Keratinocyte (primary cell): ENCODE data around the gene KIAA0408. TPM values are rescaled to one million over a fixed set of nuclear protein-coding genes. Genes with fewer than 3 reads are reported as not detected.

ENCODE experiments used
- DNase-seq: peaks from one replicate; pipeline ENCODE4 v3.0.0-alpha.2; 2011; ENCODE audit warnings: low read depth, missing footprints, low spot score
- FAIRE-seq: peaks from 2 replicates; lab custom pipeline; 2011; peaks lifted over from hg19 to GRCh38; lab: Jason Lieb, UNC
- H2AFZ ChIP-seq: 2 replicates; pipeline ENCODE4 v1.6.0; 2012; ENCODE audit warnings: low read length, control low read depth, inconsistent platforms; ENCODE audit not compliant: control insufficient read depth
- H3K27ac ChIP-seq: 2 replicates; pipeline ENCODE4 v1.5.1; 2011; ENCODE audit warnings: low read length; ENCODE audit not compliant: control insufficient read depth, insufficient read depth
- H3K27me3 ChIP-seq: 3 replicates; pipeline ENCODE4 v1.6.0; 2011; ENCODE audit warnings: low read length; ENCODE audit not compliant: control insufficient read depth, insufficient read depth; ENCODE audit errors: extremely low read depth
- H3K36me3 ChIP-seq, 2 experiments: 2 replicates in 1 of 2; 3 replicates in 1 of 2; pipeline ENCODE4 v1.5.1; 2011; ENCODE audit warnings: low read length in 2 of 2, mild to moderate bottlenecking in 1 of 2; ENCODE audit not compliant: control insufficient read depth in 2 of 2, insufficient read depth in 2 of 2; ENCODE audit errors: extremely low read depth in 1 of 2
- H3K4me1 ChIP-seq: 3 replicates; pipeline ENCODE4 v1.5.1; 2011; ENCODE audit warnings: low read length; ENCODE audit not compliant: control insufficient read depth, insufficient read depth; ENCODE audit errors: extremely low read depth
- H3K4me2 ChIP-seq: 3 replicates; pipeline ENCODE4 v1.6.0; 2011; ENCODE audit warnings: low read depth, low read length; ENCODE audit not compliant: control insufficient read depth, insufficient read depth; ENCODE audit errors: extremely low read depth
- H3K4me3 ChIP-seq, 3 experiments: fragments of 200-600 bp in 1 of 3; sonication (generic) in 1 of 3; 2 replicates in 2 of 3; 3 replicates in 1 of 3; pipeline ENCODE4 v1.5.1; 2011 to 2016; ENCODE audit warnings: low read length in 3 of 3, mild to moderate bottlenecking in 3 of 3, control low read depth in 2 of 3, inconsistent platforms in 1 of 3, low read depth in 1 of 3, mixed read lengths in 1 of 3, mixed run types in 1 of 3, moderate library complexity in 1 of 3; ENCODE audit not compliant: control insufficient read depth in 2 of 3, insufficient read depth in 2 of 3; ENCODE audit errors: extremely low read depth in 1 of 3
- H3K79me2 ChIP-seq: 2 replicates; pipeline ENCODE4 v1.6.0; 2012; ENCODE audit warnings: low read length; ENCODE audit not compliant: control insufficient read depth, insufficient read depth
- H3K9ac ChIP-seq: 3 replicates; pipeline ENCODE4 v1.6.0; 2011; ENCODE audit warnings: low read length; ENCODE audit not compliant: control insufficient read depth, insufficient read depth; ENCODE audit errors: extremely low read depth
- H3K9me1 ChIP-seq: 3 replicates; pipeline ENCODE4 v1.6.0; 2011; ENCODE audit warnings: low read length; ENCODE audit not compliant: control insufficient read depth, insufficient read depth; ENCODE audit errors: extremely low read depth
- H3K9me3 ChIP-seq: 2 replicates; pipeline ENCODE4 v1.5.1; 2012; ENCODE audit warnings: low read depth, low read length; ENCODE audit not compliant: control insufficient read depth
- H4K20me1 ChIP-seq: 3 replicates; pipeline ENCODE4 v1.6.0; 2011; ENCODE audit warnings: low read length; ENCODE audit not compliant: control insufficient read depth, insufficient read depth; ENCODE audit errors: extremely low read depth
- EZH2 ChIP-seq: IDR thresholded peaks from one replicate; pipeline ENCODE4 v1.6.1; 2012; ENCODE audit warnings: inconsistent platforms, mild to moderate bottlenecking, low read length, moderate library complexity
- dilution Hi-C: fragments of 300-500 bp; cut with MboI; formaldehyde crosslinking; loops from one replicate; pipeline ENCODE4 v1.7.0; 2020; ENCODE audit warnings: low sequenced_read_pairs; ENCODE audit not compliant: extremely low pct_ligation_motif_present
- polyA plus RNA-seq, 5 experiments: library from polyadenylated mRNA; depleted of rRNA in 3 of 5; stranded (reverse) in 3 of 5; stranded (forward) in 1 of 5; unstranded in 1 of 5; fragments of >200 nt; gene quantifications; 1 replicate in 1 of 5; 2 replicates in 3 of 5; 3 replicates in 1 of 5; pipeline versions ENCODE4 v1.2.1 to v1.2.3, GENCODE V29; 2011 to 2012; ENCODE audit warnings: missing spikeins in 2 of 5, low read depth in 1 of 5, low replicate concordance in 1 of 5
- TF ChIP-seq, protein P1 (sequence below), 3 experiments: IDR thresholded peaks in 1 of 3; conservative IDR thresholded peaks in 1 of 3; optimal IDR thresholded peaks in 1 of 3; 2 replicates in 2 of 3; 3 replicates in 1 of 3; pipeline versions ENCODE3 to v1.5.1; 2011; ENCODE audit warnings: low read length in 3 of 3, mild to moderate bottlenecking in 3 of 3, moderate library complexity in 2 of 3, control low read depth in 1 of 3, inconsistent platforms in 1 of 3; ENCODE audit not compliant: insufficient read depth in 2 of 3; ENCODE audit errors: extremely low read depth in 1 of 3

KIAA0408 gene
- polyA plus RNA-seq, 1 donor (not counting 4 experiments of a cell fraction or from before 2014, with no cell fraction given), result 0.12 TPM

DNA sequence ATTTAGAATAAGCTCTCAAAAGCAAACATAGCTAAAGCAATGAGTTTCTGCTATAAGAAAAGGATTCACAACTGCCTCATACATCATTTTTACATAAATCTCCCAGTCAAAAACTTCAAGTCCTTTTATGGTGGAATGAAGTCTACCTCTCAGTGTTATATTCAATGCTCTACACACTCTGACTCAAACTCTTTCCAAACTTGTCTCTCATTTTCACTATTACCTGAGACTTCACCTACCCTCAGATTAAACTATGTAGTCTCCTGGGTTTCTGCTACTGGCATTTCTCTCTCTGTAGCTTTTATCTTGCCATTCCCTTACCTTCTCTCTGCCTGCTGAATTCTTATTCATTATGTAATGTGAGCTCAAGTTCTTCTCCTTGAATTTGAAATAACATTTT is 11.4 kb downstream of the KIAA0408 start:
- H3K79me2 ChIP-seq, result no peaks in the 10 kb centered on the region
- H3K27me3 ChIP-seq, result no peaks in the 10 kb centered on the region
- H3K9ac ChIP-seq, result no peak overlapping the region
- DNase-seq, result no peak
- H3K9me1 ChIP-seq, result no peaks in the 10 kb centered on the region
- no peak overlapping the region for H2AFZ ChIP-seq
- no peak overlapping the region for H3K27ac ChIP-seq
- H4K20me1 ChIP-seq, result no peaks in the 10 kb centered on the region
- dilution Hi-C loops, result no loop called here
- no peak for FAIRE-seq
- H3K36me3 ChIP-seq, result no peaks in the 10 kb centered on the region
- no peak overlapping the region for H3K4me2 ChIP-seq
- H3K4me1 ChIP-seq, result no peaks in the 10 kb centered on the region
- TF ChIP-seq, protein P1, sequence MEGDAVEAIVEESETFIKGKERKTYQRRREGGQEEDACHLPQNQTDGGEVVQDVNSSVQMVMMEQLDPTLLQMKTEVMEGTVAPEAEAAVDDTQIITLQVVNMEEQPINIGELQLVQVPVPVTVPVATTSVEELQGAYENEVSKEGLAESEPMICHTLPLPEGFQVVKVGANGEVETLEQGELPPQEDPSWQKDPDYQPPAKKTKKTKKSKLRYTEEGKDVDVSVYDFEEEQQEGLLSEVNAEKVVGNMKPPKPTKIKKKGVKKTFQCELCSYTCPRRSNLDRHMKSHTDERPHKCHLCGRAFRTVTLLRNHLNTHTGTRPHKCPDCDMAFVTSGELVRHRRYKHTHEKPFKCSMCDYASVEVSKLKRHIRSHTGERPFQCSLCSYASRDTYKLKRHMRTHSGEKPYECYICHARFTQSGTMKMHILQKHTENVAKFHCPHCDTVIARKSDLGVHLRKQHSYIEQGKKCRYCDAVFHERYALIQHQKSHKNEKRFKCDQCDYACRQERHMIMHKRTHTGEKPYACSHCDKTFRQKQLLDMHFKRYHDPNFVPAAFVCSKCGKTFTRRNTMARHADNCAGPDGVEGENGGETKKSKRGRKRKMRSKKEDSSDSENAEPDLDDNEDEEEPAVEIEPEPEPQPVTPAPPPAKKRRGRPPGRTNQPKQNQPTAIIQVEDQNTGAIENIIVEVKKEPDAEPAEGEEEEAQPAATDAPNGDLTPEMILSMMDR (optimal IDR thresholded peaks at IDR 0.05 in 1 of 3, IDR thresholded peaks at IDR 0.05 in 1 of 3, conservative IDR thresholded peaks at IDR 0.05 in 1 of 3; ENCODE audit: extremely low read depth in 1 of 3, insufficient read depth in 2 of 3, low read length in 3 of 3), result no peak
- TF ChIP-seq EZH2, result no peak
- no peaks in the 10 kb centered on the region for H3K9me3 ChIP-seq
- H3K4me3 ChIP-seq, result no peak overlapping the region

DNA sequence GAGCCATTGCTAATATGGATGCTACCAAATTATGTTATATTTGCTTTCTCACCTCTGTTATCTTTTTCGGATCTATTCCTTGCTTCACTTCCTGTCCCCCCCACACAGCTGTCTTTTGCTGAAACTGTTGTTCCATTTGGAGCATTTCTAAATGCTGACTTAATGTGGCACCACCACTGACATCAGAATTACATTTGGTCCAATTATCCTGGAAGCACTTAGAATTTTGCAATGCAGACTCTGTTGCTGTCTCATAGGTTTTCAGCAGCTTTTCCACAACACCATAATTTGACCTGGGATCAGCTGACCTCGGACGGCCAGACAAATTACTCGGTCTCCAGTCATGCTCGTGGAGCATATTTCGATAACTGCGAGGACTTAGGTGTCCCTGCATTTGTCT is 12.8 kb downstream of the KIAA0408 start:
- no peaks in the 10 kb centered on the region for H3K36me3 ChIP-seq
- no peak overlapping the region for H3K4me3 ChIP-seq
- dilution Hi-C loops, result no loop called here
- no peaks in the 10 kb centered on the region for H3K79me2 ChIP-seq
- no peak overlapping the region for H3K27ac ChIP-seq
- H3K4me1 ChIP-seq, result no peaks in the 10 kb centered on the region
- H3K9me1 ChIP-seq, result no peaks in the 10 kb centered on the region
- no peak for FAIRE-seq
- DNase-seq, result no peak
- H2AFZ ChIP-seq, result no peak overlapping the region
- no peaks in the 10 kb centered on the region for H3K27me3 ChIP-seq
- no peaks in the 10 kb centered on the region for H3K9me3 ChIP-seq
- no peak overlapping the region for H3K4me2 ChIP-seq
- no peak overlapping the region for H3K9ac ChIP-seq
- TF ChIP-seq EZH2, result no peak
- TF ChIP-seq, protein P1 (optimal IDR thresholded peaks at IDR 0.05 in 1 of 3, IDR thresholded peaks at IDR 0.05 in 1 of 3, conservative IDR thresholded peaks at IDR 0.05 in 1 of 3; ENCODE audit: extremely low read depth in 1 of 3, insufficient read depth in 2 of 3, low read length in 3 of 3), result no peak
- H4K20me1 ChIP-seq, result no peaks in the 10 kb centered on the region
